ENCODE data around the gene IFI44L.
A peak's percentile ranks its signal among the peaks of the same experiment; 100 is the strongest.

The IFI44L gene

GRCh38 chr1:78641558-78641957, 21.3 kb downstream of the IFI44L start:
- DNase-seq (ENCODE audit: low read depth in 3 of 3) = no peak

GRCh38 chr1:78645723-78646122, 25.5 kb downstream of the IFI44L start:
- no peak for DNase-seq (ENCODE audit: low read depth in 3 of 3)

- no peak for DNase-seq (ENCODE audit: low read depth in 3 of 3)
These were observed 27.0 kb downstream of the IFI44L start for GRCh38 chr1:78647238-78647637.

- peak in 2 of 3 experiments; percentile 61 to 63 for DNase-seq (ENCODE audit: low read depth in 3 of 3)
These were observed 29.4 kb downstream of the IFI44L start, which contains the start of gene IFI44 for GRCh38 chr1:78649628-78650027. Gene IFI44, plus strand, starts transcription at chr1:78649831. Its CDS starts 365 bp downstream, at chr1:78650196.

GRCh38 chr1:78650114-78650660, 29.9 kb downstream of the IFI44L start:
- no peak for DNase-seq (ENCODE audit: low read depth in 3 of 3)

GRCh38 chr1:78651241-78651640, 31.0 kb downstream of the IFI44L start:
- no peak for DNase-seq (ENCODE audit: low read depth in 3 of 3)

GRCh38 chr1:78652019-78652560, 31.8 kb downstream of the IFI44L start:
- no peak for DNase-seq (ENCODE audit: low read depth in 3 of 3)

- no peak for DNase-seq (ENCODE audit: low read depth in 3 of 3)
These were observed 38.7 kb downstream of the IFI44L start for GRCh38 chr1:78658901-78659300.

- no peak for DNase-seq (ENCODE audit: low read depth in 3 of 3)
These were observed 43.7 kb downstream of the IFI44L start for GRCh38 chr1:78663923-78664322.

- DNase-seq (ENCODE audit: low read depth in 3 of 3) = no peak
These were observed 44.5 kb downstream of the IFI44L start for GRCh38 chr1:78664763-78665162.

GRCh38 chr1:78665809-78666208, 45.6 kb downstream of the IFI44L start:
- no peak for DNase-seq (ENCODE audit: low read depth in 3 of 3)

- DNase-seq (ENCODE audit: low read depth in 3 of 3) = no peak
These were observed 47.7 kb downstream of the IFI44L start for GRCh38 chr1:78667939-78668338.

- DNase-seq (ENCODE audit: low read depth in 3 of 3) = no peak
These were observed 48.2 kb downstream of the IFI44L start for GRCh38 chr1:78668427-78668826.

GRCh38 chr1:78672428-78672827, 52.2 kb downstream of the IFI44L start:
- DNase-seq (ENCODE audit: low read depth in 3 of 3) = no peak

- DNase-seq (ENCODE audit: low read depth in 3 of 3) = no peak
These were observed 52.9 kb downstream of the IFI44L start for GRCh38 chr1:78673120-78673519.

GRCh38 chr1:78676347-78676982, 56.2 kb downstream of the IFI44L start:
- DNase-seq (ENCODE audit: low read depth in 3 of 3) = peak in 1 of 3 experiments; percentile 56

GRCh38 chr1:78676993-78677392, 56.7 kb downstream of the IFI44L start:
- DNase-seq (ENCODE audit: low read depth in 3 of 3) = no peak

GRCh38 chr1:78677788-78678187, 57.5 kb downstream of the IFI44L start:
- no peak for DNase-seq (ENCODE audit: low read depth in 3 of 3)

- no peak for DNase-seq (ENCODE audit: low read depth in 3 of 3)
These were observed 58.1 kb downstream of the IFI44L start for GRCh38 chr1:78678324-78678723.

- no peak for DNase-seq (ENCODE audit: low read depth in 3 of 3)
These were observed 61.0 kb downstream of the IFI44L start for GRCh38 chr1:78681265-78681664.

- DNase-seq (ENCODE audit: low read depth in 3 of 3) = no peak
These were observed 62.2 kb downstream of the IFI44L start for GRCh38 chr1:78682496-78682895.

- DNase-seq (ENCODE audit: low read depth in 3 of 3) = no peak
These were observed 62.8 kb downstream of the IFI44L start for GRCh38 chr1:78683079-78683478.

- no peak for DNase-seq (ENCODE audit: low read depth in 3 of 3)
These were observed 67.1 kb downstream of the IFI44L start for GRCh38 chr1:78687315-78687714.

Data from stimulated activated CD4-positive, alpha-beta T cell treated with anti-CD3 and anti-CD28 coated beads, TNF-alpha, amount 100 ng/mL, for 4 hours (primary cell).